Measurements from ENCODE around the gene ZGPAT. TPM values are rescaled to one million over a fixed set of nuclear protein-coding genes. Genes with fewer than 3 reads are reported as not detected.

Gene ZGPAT
- total RNA-seq, 4 donors from 2014 or later = 13.9 to 20.0 (median 16.6) TPM

DNA sequence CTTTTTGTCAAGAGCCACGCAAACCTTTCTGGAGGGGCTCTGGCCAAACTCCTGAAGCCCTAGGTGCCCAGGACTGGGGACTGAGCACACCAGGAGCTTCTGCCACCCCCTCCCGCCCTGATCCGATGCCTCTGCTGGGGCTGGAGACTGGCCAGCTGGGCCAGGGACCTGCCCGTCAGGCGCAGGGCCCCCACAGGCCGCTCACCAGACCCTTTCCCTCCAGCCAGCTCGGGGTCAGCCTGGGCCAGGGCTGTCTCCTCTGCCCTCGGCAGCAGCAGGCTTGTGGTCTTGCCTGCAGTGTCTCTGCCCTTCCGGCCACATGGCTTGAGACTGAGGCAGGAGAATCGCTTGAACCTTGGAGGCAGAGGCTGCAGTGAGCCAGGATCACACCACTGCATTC, 35.2 kb upstream of the ZGPAT start:
- TF ChIP-seq, protein P1, sequence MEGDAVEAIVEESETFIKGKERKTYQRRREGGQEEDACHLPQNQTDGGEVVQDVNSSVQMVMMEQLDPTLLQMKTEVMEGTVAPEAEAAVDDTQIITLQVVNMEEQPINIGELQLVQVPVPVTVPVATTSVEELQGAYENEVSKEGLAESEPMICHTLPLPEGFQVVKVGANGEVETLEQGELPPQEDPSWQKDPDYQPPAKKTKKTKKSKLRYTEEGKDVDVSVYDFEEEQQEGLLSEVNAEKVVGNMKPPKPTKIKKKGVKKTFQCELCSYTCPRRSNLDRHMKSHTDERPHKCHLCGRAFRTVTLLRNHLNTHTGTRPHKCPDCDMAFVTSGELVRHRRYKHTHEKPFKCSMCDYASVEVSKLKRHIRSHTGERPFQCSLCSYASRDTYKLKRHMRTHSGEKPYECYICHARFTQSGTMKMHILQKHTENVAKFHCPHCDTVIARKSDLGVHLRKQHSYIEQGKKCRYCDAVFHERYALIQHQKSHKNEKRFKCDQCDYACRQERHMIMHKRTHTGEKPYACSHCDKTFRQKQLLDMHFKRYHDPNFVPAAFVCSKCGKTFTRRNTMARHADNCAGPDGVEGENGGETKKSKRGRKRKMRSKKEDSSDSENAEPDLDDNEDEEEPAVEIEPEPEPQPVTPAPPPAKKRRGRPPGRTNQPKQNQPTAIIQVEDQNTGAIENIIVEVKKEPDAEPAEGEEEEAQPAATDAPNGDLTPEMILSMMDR (IDR thresholded peaks at IDR 0.05; ENCODE audit: low read depth) = no peak

DNA sequence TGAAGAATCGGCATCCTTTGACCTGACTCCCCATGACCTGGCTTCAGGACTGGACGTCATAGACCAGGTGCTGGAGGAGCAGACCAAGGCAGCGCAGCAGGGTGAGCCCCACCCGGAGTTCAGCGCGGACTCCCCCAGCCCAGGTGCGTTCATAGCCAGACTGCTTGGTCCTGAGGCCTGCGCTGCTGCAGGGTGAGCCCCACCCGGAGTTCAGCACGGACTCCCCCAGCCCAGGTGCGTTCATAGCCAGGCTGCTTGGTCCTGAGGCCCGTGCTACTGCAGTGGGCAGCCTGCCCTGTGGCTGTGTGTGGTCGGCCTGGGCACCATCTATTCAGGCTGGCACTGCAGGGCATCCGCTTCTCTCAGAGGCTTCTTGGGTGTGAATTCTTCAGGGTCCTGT, 33.9 kb upstream of the ZGPAT start:
- TF ChIP-seq, protein P1 (IDR thresholded peaks at IDR 0.05; ENCODE audit: low read depth) = no peak

DNA sequence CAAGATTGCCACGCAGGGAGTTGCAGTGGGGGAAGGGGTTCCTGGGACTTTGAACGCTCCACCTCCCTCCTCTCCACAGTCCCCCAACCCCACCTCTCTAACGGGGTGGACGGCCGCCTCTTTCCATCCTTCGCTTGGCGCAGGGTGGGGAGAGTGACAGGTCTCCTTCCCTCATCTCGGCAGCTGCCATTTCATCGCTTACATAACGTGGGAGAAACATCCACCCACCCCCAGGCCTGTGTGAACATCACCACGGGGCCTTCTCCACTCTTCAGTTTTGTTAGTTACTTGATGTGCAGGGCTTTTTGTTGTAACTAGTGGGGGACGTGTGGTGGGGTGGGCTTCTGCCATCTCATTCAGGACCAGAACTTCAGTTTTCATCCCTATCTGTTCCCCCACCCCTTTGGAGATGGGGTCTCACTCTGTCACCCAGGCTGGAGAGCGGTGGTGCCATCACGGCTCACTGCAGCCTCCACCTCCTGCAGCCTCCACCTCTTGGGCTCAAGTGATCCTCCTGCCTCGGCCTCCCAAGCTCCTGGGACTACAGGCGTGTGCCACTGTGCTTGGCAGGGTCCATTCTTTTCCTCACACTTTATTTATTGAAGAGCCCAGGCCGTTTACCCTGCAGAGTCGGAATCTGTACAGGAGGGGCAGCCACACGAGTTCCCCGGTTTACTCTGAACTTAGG, 32.0 kb upstream of the ZGPAT start:
- TF ChIP-seq, protein P1 (IDR thresholded peaks at IDR 0.05; ENCODE audit: low read depth) = no peak

DNA sequence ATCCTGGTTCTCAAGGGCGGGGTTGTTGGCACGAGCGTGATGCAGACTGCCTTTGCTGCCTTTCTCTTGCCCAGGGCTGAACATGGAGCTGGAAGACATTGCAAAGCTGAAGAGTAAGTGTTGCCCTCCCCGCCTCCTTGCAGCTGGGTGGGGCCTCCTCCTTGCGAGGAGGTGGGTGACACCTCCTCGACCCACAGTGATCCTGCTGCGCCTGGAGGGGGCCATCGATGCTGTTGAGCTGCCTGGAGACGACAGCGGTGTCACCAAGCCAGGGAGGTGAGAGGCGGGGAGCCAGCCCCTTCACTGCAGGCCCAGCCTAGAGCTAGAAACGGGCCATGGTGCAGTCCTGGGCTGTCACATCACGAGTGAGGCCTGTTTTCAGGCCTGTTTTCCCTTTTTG, 29.8 kb upstream of the ZGPAT start:
- TF ChIP-seq, protein P1 (IDR thresholded peaks at IDR 0.05; ENCODE audit: low read depth) = no peak

DNA sequence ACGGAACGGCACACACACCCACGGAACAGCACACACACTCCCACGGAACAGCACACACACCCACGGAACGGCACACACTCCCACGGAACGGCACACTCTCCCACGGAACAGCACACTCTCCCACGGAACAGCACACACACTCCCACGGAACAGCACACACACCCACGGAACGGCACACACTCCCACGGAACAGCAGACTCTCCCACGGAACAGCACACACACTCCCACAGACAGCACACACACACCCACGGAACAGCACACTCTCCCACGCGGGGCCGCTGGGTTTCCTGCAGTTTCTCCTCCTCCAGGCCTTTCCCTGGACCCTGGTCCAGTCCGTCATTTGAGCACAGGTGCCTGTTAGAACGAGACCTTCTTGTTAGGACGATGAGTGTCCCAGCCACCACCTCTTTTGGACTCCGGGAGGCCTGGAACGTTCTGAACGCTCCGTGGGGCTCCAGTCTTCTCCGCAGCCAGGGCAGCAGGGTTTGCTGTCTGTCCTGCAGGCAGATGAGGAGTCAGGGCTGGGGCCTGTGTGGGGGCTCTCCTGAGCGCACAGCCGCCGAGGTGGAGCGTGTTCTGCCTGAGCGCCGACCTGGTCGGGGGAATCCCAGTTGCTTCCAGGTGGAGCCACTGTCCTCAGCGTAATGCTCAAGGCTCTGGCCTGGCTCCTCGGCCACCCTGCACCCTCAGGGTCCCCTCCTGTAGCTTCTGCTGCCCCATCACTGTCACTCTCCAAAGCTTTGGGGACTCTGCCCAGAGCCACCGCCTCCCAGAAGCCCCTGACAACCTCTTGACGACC, 29.0 kb upstream of the ZGPAT start:
- TF ChIP-seq, protein P1 (IDR thresholded peaks at IDR 0.05; ENCODE audit: low read depth) = no peak

DNA sequence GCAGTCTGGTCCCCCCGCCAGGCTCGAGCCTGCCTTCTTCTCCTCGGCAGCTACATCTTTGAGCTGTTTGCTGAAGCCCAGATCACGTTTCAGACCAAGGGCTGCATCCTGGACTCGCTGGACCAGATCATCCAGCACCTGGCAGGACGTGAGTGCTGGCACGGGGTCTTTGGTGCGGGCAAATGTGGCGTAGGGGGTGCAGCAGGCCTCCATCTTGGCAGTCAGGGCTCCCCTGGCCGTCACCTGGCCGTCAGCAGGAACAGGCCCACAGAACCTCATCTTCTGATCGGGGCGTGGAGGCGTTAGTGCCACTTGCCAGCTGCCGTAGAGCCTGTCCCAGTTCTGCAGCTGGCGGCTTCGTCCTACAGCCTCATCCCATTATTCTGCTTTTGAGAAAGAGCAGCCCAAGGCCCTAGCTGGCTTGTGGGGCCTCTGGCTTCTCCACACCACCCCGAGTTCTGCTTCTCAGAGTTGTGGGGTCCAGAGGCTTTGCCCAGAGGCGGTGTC, 28.0 kb upstream of the ZGPAT start:
- TF ChIP-seq, protein P1 (IDR thresholded peaks at IDR 0.05; ENCODE audit: low read depth) = no peak

DNA sequence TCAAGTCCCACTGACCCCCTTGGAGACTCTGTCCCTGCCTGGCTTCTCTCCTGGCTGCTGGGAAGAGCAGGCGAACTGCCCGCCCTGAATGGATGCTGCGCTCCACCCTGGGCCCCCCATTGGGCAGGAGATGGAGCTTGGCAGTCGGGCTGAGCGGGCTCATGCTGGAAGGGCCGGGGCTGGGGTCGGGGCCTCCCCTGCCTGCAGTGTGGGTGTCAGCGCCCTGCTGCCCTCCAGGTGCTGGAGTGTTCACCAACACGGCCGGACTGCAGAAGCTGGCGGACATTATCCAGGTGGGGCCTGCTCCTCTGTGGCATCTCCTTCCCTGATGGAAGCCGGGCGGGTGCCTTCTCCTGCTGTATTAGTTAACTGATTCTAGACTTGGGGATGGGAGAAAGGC, 27.4 kb upstream of the ZGPAT start:
- TF ChIP-seq, protein P1 (IDR thresholded peaks at IDR 0.05; ENCODE audit: low read depth) = no peak
